A673 (cell line): Measurements from ENCODE around the gene SMPX.

Experiments
- CTCF ChIP-seq: fragments of 300-800, 200-600 bp; sonication (generic); conservative IDR thresholded peaks from 2 replicates; pipeline ENCODE4 v1.5.1; 2017; ENCODE audit warnings: low read depth, mild to moderate bottlenecking, antibody characterized with exemption, low read length, moderate library complexity, mixed read lengths
- EZH2 ChIP-seq: fragments of 200-600 bp; sonication (generic); IDR thresholded peaks from 2 replicates; pipeline ENCODE4 v1.6.1; 2017; ENCODE audit warnings: borderline replicate concordance, low read depth, mild to moderate bottlenecking, mixed read lengths, antibody characterized with exemption, low read length; ENCODE audit not compliant: poor library complexity, severe bottlenecking

GRCh38 chrX:21738950-21739287 is 19.0 kb downstream of the SMPX start:
- TF ChIP-seq CTCF: no peak
- no peak for TF ChIP-seq EZH2
